Activated CD8-positive, alpha-beta memory T cell treated with anti-CD3 and anti-CD28 coated beads, Interleukin-2, amount 50 U/mL, for 4 hours (primary cell): ENCODE measurements around the gene MC3R.

Experiments used
- DNase-seq: peaks from one replicate; pipeline ENCODE4 v3.0.0-alpha.2; 2020

The MC3R gene

DNA sequence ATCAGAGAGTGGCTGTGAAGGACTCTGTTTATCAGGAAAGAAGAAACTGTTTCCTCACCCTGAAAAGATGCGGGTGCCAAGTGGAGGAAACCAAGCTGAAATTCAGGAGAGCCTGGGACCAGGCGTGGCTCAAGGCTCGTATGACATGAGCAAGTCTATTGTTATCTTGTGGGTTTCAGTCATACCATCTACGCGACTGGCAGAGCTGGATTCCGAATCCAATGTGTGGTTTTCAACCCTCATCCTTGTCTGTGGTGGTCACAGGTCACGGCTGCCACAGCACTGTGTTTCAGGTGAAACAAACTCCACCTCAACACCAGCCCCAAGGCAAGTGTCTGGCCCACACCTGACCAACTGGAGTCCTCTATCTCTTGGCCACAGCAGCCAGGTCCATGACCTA is 9.1 kb downstream of the MC3R start:
- no peak for DNase-seq

DNA sequence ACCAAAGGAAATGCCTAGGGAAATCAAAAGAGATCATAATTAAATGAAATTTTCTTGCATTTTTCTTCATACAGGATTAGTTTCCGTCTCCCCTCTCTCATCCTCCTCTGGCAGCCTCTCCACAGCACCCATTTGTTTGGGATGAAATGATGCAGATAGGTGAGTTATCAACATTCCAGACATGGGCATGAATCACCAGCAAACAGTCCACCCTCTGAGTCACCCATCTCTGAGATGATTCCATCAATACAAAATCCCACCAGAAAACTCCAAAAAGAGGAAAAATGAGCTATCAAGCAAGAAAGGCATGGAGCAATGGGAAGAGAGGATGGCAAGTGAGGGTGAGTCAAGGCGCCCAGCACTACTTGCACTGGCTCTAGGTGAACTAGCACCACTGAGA is 11.4 kb downstream of the MC3R start:
- no peak for DNase-seq

- DNase-seq = no peak
Measured at GRCh38 chr20:56268536-56268935, 20.0 kb downstream of the MC3R start.

DNA sequence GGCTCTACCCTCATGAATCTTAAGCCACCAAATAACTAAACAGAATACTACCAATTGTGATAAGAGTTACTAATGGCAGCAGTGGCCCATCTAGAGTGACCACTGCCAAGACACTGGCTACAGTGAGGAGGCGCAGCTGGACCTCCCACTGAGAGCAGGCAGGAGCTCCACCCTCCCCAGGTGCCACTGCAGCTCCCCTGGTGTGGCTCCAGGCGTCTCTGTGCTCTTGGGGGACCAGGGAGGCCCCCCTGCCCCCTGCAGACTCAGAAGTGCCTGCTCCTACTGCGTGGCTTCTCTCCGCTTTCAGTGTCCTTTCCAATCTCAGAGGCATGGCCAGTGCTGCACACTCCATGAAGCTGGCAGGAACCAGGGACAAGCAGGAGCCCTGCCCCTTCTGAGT is 23.4 kb downstream of the MC3R start:
- no peak for DNase-seq

GRCh38 chr20:56273491-56273890 is 25.0 kb downstream of the MC3R start:
- no peak for DNase-seq

DNA sequence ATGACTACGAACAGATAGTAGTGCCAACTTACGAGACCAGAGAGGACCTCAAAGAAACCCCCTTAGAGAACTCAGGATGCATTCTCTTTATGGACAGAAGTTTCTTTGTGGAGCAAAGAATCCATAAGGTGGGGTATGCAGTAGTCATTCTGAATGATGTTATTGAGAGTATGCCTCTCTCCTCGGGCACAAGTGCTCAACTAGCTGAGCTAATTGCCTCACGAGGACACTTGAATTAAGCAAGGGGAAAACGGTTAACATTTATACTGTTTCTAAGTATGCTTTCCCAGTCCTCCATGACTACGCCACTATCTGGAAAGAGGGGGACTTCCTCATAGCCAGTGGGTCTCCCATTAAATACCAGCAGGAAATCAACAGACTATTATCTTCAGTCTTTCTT is 25.6 kb downstream of the MC3R start:
- DNase-seq = no peak

GRCh38 chr20:56278196-56278595 is 29.7 kb downstream of the MC3R start:
- no peak for DNase-seq

DNA sequence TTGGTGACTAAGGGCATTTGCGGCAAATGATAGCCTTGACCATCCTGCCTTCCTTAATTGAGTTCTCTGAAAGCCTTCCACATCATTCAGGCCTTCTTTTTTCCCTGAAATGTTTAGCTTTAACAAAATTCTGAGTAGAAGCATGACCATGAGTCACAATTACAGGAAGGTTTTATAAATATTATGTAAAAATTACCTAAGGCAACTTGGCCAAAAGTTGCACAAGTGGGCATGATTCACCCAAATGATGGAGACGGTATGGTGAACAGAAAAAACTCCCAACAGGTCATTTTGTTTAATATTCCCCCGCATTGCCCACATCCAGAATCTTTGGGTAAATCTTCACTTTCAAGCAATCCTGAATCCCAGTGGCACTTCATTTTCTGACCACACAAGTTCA is 37.0 kb downstream of the MC3R start:
- DNase-seq = no peak

GRCh38 chr20:56289652-56290051 is 41.1 kb downstream of the MC3R start:
- DNase-seq = no peak

DNA sequence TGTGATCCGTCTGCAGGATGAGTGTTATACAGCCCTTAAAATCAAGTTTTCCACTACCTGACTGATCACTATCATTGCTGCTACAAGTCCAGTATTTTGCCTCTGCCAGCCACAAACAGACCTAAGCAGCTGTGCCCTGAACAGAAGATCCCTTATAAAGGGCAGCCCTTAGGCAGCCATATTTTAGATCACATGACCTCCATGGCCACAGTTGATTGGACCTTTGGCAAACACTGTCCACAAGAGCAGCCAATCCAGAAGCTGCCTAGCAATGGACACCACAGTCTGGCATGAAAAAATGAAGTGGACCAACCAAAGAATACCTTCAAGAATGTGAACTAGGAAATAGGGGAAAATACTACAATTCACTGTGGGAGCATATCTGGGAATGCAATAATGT is 50.8 kb downstream of the MC3R start:
- no peak for DNase-seq
